GM21717 (cell line): ENCODE results near the gene BTC.
"Not testable (repeated sequence)": the region's sequence is repeated elsewhere in the genome, so short reads cannot be mapped to it uniquely, and the experiment has no call there.

Experiments used
- ATAC-seq: cut with Tn5 transposase; IDR thresholded peaks from one replicate; pipeline ENCODE4 v1.9.1; 2021; ENCODE audit warnings: mild to moderate bottlenecking, moderate library complexity; ENCODE audit not compliant: unreplicated experiment

BTC gene

DNA sequence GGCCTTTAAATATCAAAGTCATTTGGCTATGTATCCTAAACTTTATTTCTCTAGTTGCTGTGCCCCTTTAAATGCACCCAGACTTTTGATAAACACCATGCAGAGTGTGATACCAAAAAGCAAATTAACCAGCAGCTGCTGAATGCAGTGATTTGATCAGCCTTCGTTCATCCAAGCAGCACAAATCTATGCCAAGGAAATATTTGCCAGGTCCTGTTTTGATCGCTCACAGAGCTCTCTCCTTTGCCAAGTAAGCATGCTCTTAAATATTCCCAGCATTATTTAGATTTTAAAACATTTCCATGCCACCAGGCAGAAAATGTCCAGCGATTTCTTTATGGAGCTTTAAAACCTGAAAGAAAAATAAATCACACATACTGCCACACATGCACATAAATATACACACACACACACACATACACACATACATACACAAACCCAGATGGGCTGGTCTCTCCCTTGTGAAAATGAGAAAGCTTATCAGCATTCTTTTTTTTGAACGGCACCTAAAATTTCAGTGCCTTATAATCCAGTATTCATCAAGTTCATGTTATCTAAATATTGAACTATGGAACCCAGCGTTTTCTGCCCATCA is 35.7 kb downstream of the BTC start:
- ATAC-seq = no peak

DNA sequence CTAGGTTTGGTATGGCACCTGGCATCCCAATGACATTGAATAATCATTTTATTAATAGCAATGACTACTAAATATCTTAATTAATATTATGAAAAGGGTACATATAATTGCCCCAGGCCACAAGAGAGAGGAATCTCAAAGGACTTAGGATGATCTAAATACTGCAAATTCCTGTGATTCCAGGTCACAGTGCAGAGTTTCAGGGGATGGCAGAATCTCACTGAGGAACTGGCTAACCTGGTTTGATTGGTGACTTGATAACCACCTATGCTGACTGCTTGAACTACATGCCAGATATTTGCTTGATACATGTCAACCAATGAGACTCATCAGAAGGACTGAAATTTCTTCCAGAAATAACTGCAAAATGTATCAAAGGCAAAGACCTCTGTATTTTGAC is 37.2 kb downstream of the BTC start:
- no peak for ATAC-seq

DNA sequence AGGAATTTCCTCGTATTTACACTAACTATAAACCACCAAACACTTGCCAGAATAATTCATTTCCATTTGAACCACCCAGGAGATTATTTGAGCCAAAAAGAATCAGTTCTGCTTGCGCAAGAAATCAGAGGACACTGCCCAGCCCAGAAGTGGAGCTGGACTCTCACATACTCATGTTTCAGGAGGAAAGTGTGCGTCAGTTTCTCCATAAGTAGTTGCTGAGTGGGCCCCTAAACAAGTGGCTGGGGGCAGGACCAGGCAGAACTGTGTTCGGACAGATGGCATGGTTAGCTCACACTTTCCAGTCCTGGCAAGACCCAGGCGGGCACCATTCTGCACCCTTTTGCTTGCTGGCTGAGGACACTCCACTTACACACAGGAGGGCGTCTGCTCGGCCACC is 38.8 kb downstream of the BTC start:
- ATAC-seq = no peak

DNA sequence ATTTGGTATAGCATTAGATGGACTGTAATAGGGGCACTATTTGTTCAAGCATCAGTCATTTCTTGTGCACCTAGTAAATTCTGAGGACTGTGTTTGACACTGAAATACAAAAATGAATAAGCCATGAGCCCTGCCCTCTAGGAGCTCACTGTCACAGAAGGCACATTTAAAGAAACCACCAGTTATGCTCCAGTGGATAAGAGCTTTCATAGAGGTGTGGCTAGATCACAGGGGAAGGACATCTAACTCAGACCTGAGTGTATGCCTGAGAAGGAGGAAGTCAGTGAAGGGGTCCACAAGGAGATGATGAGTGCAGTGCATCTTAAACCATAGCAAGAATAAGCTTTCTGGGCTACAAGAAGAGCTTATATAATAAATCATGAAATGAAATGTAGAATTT is 40.1 kb downstream of the BTC start:
- no peak for ATAC-seq

DNA sequence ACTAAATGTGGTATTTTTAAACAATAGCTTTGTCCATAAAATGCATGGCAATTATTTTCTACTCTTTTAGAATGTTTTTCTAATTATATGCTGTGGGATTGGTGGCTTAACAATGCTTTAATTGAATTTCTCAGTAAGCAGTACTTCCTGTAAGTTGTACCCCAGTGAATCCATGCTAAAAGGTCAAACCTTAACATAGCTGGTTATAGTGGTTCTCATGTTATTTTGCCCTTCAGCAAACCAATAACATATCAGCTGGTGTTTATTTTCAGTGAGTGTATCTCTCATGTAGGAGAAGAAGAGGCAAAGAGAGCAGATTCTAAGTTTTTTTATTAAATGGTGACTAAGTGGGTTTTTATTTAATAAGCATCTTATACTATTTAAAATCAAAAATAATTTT is 41.5 kb downstream of the BTC start:
- ATAC-seq = no peak

DNA sequence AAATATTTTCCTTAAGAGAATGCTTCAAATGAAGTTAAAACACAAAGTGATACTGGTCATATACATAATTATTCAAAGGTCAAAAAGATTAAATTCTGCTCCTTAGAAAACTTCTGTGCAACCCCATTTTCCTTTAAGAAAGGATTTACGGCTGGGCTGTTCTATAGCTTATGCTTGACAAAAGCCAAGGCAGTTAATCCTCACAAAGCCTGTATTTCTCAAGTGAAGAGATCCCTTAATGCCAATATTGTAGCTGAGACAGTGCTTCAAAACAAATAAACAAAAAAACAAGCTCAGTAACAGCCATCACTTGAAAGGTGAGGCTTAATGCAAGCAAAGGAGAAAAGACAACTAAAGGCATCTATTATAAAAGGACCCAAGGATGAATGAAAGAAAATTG is 42.5 kb downstream of the BTC start:
- no peak for ATAC-seq

DNA sequence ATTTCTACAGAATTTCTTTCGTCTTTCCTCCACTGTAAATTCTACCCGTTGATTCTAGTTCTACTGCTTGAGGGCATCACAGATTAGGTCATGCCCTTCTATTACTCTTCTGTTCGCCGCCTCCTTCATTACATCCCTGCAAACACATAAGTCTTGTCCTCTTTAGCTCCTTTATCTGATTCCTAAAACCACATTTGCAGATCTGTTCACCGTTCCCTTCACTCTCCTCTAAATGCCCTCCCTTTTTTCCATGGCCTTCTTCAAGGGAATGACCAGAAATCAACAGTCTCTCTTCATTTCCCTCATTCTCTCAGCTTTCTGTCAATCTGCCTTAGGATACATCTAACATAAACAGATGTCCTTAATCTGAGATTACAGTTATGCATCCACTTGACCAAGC is 43.1 kb downstream of the BTC start:
- ATAC-seq = no peak

DNA sequence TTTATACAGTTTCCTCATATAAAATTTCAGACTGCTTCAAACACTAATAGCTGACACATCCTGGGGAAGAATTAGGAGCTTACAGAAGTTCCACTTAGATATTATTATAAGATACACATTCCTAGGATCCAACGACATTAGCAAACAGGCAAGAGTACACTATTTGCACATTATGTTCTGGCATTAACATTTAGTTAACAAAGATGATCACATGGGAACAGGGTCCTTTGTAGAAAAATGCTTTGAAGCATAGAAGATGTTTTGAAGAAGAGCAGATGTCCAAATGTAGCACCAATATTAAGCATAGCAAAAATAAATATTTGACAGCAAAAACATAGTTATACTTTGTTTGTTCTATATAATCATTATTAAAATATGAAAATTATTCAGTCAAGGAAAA is 52.1 kb downstream of the BTC start:
- ATAC-seq = no peak

DNA sequence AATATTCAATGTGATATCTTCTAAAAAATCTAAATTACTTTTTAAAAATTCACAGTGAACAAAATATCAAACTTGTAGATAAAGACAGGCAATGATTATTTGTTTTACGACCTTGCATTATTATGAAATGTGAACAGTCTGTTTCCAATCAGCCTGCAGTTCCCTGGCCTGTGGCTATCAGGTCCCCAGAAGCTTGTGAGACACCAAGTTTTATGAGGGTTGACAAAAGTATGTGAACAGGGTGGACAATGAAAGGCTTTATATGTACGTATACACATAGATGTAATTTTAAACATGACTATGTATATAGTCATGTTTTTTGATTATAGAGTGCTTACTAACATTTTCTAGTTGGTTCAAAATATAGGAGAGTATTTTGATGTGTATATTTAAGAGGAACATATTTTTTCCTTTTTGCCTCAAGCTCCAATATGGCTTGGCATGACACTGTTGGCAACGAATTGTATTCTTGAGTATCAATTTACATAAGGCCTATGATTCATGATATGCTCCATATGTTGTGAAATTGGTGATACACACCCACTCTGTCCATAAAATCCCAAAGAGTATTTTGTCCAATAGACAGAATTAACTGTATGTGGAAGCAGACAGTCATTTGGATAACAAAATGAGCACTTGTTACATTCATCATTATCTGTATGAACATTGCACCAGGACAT is 55.7 kb downstream of the BTC start:
- no peak for ATAC-seq

DNA sequence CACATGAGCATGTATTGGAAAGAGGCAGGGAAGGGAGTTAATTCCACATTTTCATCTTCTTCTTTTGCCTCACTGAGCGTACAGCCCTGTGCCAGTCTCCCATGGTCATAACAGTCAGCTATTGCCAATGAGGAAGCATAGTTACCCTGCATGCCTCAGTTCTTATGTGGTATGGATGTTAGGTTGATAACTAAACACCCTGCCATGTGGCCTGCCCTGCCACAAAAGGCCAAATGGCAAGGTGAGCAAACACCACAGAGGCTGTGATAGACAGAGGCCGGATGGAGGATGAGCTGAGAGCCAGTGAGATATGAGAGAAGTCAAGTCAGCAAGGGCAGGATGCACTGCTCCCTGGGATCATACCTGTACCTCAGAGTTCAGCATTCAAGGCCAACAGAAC is 59.3 kb downstream of the BTC start:
- ATAC-seq = no peak

DNA sequence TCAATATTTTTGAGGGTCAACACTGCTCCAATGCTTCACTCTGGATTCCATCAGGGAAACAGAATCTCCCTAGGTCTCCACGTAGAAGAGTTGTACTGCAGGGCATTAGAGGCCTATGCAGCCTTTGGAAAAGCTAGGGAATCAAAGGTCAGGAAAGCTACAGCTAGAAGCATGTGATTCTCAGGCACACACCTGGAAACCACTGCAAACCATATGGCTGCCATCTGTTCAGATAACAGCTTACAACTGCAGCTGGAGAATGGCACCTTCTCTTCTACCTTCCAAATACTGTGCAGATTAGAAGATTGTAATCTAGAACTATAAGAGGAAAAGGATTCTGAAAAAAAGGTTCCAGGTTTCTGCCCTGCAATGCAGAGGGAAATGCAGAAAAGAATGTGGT is 60.6 kb downstream of the BTC start:
- no peak for ATAC-seq

DNA sequence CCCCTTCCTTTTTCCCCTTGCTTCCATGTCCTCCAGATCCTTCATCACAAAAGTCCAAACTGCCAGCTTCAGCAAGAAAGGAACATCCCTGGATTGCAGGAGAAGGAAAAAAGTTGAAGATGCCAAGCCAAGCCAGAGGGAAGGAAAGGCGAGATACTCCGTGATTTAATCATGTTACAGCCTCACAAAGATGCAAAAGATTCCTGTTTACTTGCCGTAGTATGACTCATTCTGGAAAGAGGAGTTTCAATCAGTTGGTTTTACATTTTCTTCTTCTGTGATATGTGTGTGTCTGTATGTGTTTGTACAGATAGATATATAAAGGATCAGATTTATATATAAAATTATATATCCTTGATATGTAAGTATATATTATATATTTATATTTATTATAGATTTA is 69.3 kb downstream of the BTC start:
- ATAC-seq = no peak

DNA sequence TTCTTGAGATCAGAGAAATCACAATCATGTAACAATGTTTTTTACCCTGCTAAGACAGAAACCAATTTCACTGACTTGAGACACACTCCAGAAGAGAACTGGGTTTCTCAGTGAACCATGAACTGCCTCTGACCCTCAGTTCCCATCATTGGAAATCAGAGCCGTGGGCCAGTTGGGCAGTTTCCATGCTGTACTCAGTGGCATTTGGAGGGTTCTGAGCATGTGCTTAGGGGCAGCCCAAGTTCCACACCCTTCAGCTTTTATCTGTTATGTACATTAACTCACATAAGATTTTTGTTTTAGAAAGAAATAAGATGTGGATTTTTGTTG is 77.9 kb downstream of the BTC start:
- no peak for ATAC-seq

DNA sequence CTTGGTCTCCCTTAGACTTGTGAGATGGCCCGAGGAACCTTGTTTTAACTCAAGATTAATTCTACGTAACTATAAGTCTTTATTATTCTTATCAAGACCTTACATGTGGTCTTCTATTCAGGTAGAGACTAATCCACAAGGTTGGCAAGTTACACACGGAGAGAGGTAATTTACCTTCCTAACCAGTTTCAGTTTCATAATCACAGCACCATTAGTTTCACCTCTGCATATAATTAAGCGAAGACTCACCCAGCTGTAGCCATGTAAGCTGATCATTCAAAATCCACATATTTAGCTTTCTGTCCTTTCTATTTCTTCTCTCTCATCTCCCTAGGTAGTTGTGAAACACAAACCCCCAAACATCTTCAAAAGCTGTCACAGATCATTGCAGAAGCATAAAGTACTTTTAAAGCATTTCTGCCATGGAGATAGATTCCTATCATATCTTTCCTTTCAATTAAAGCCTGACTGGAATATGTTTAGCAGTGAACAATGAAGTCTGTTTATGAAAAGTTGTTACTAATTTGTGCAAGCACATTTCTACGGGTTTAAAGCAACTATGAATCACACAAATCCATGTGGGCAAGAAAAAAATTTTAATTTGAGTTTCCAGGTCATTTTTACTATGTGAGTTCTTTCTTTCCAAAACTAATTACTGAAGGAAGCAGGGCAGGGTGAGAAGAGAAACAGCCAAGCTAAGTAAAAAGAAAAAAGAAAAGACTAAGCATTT is 78.5 kb downstream of the BTC start:
- no peak for ATAC-seq

DNA sequence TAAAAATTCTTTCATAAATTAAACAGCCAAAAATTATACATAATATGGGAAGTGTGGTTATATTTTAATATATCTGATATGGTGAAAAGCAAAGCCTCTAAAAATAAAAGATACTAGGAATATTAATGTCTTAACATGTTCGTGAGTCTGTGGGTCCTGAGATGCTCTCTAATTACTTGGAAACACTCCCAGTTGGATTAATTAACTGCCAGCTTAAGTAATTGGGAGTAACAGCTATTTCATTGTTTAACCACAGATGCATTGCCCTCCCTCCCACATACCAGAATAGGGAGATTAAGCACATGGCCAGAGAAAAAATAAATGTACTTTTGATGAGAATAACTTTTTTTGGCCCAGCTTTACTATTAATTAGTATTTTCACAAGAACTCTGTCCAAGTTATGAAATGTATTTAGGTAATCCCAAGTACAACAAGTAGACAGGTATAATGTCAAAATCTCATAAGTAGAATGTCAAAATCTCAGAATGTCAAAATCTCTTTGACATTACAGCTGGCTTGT is 79.7 kb downstream of the BTC start:
- no peak for ATAC-seq

DNA sequence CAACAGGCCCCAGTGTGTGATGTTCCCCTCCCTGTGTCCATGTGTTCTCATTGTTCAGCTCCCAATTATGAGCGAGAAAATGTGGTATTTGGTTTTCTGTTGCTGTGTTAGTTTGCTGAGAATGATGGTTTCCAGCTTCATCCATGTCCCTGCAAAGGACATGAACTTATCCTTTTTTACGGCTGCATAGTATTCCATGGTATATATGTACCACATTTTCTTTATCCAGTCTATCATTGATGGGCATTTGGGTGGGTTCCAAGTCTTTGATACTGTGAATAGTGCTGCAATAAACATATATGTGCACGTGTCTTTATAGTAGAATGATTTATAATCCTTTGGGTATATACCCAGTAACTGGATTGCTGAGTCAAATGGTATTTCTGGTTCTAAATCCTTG is 86.2 kb downstream of the BTC start:
- ATAC-seq = not testable (repeated sequence)
